ENCODE results near the gene TANK. TPM values are rescaled to one million over a fixed set of nuclear protein-coding genes. Genes with fewer than 3 reads are reported as not detected.

The TANK gene
- total RNA-seq, 4 donors from 2014 or later: 94.2 to 178 (median 141) TPM

- TF ChIP-seq CTCF (IDR thresholded peaks at IDR 0.05; ENCODE audit: low read depth): no peak
Observed at GRCh38 chr2:161146209-161146775, 13.9 kb upstream of the TANK start.

GRCh38 chr2:161146996-161147395 lies 13.2 kb upstream of the TANK start:
- TF ChIP-seq CTCF (IDR thresholded peaks at IDR 0.05; ENCODE audit: low read depth): no peak

- TF ChIP-seq CTCF (IDR thresholded peaks at IDR 0.05; ENCODE audit: low read depth): no peak
Observed at GRCh38 chr2:161147856-161148255, 12.4 kb upstream of the TANK start.

- TF ChIP-seq CTCF (IDR thresholded peaks at IDR 0.05; ENCODE audit: low read depth): no peak
Observed at GRCh38 chr2:161150704-161151103, 9.5 kb upstream of the TANK start.

DNA sequence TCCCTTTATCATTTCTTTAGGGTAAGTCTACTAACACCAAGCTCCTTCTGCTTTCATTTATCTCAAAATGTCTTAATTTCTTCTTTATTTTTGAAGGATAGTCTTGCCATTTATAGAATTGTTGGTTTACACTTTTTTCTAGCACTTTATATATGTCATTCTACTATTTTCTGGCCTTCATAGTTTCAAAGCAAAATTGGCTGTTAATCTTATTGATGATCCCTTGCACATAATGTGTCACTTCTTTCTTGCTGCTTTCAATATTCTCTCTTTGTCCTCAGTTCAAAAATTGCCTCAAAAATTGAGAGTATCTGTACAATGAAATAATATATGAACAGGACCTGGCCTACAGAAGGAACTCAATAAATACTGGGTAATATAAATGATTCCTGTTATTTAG lies 7.9 kb upstream of the TANK start:
- TF ChIP-seq CTCF (IDR thresholded peaks at IDR 0.05; ENCODE audit: low read depth): no peak

DNA sequence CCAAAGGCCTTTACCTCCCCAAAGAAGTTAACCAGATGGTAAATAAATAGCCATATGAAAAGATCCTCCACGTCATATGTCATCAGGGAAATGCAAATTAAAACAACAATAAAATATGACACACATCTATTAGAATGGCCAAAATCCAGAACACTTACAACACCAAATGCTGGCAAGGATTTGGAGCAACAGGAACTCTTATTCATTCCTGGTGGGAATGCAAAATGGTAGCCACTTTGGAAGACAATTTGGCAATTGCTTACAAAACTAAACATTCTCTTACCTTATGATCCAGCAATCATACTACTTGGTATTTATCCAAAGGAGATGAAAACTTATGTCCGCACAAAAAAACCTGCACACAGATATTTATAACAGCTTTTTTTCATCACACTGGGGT lies 1.3 kb upstream of the TANK start:
- no peak for TF ChIP-seq CTCF (IDR thresholded peaks at IDR 0.05; ENCODE audit: low read depth)

GRCh38 chr2:161159456-161160225 lies 587 bp upstream of the TANK start:
- TF ChIP-seq CTCF (IDR thresholded peaks at IDR 0.05; ENCODE audit: low read depth): no peak

Measured in subcutaneous adipose tissue (tissue), 4 donors.